HepG2 (cell line): Measurements from ENCODE around the gene NOL4L. TPM values are rescaled to one million over a fixed set of nuclear protein-coding genes. Genes with fewer than 3 reads are reported as not detected.

Experiments used
- ATAC-seq: fragments of 200-7000 bp; cut with Tn5 transposase; 3 replicates; pipeline ENCODE4 v1.9.1; 2020; ENCODE audit warnings: mild to moderate bottlenecking, moderate library complexity
- BruUV-seq: library from RNA; stranded (reverse); fragments of 400-500 nt; replicated peaks from 2 replicates; lab custom pipeline; 2021; lab: Mats Ljungman, UMichigan
- CTCF ChIA-PET: fragments of 300-600 bp; formaldehyde crosslinking; extraction: SDS; loops from one replicate; lab custom pipeline; 2021; ENCODE audit warnings: low total read pairs, inconsistent platforms, low intra/inter-chr PET ratio; lab: Yijun Ruan, JAX
- POLR2A ChIA-PET: fragments of 350-600 bp; sonication (Branson Sonifier 250); formaldehyde crosslinking; loops from one replicate; lab custom pipeline; 2020; ENCODE audit warnings: antibody characterized with exemption, inconsistent platforms; lab: Yijun Ruan, JAX
- DNase-seq: peaks from one replicate; pipeline ENCODE4 v3.0.0-alpha.2; 2015; ENCODE audit warnings: low spot score
- FAIRE-seq: peaks from 3 replicates; lab custom pipeline; 2011; peaks lifted over from hg19 to GRCh38; lab: Jason Lieb, UNC
- H2AFZ ChIP-seq: one replicate; pipeline ENCODE4 v1.6.1; 2011; ENCODE audit warnings: low read length, inconsistent platforms
- H3K27ac ChIP-seq: fragments of 300-600 bp; 3 replicates; pipeline ENCODE4 v1.8.0; 2011; ENCODE audit warnings: mixed run types, mild to moderate bottlenecking, mixed read lengths, low read length, inconsistent platforms; ENCODE audit not compliant: insufficient read depth; ENCODE audit errors: extremely low read length
- H3K27me3 ChIP-seq, 2 experiments: fragments of 200-600 bp in 1 of 2; 2 replicates in 1 of 2; 3 replicates in 1 of 2; pipeline versions ENCODE4 v1.6.0 to v1.8.0; 2011; ENCODE audit warnings: low read length in 2 of 2, mild to moderate bottlenecking in 2 of 2, moderate library complexity in 2 of 2, inconsistent platforms in 1 of 2; ENCODE audit not compliant: insufficient read depth in 2 of 2, control insufficient read depth in 1 of 2
- H3K36me3 ChIP-seq, 2 experiments: fragments of 200-600 bp in 1 of 2; replicated peaks in 1 of 2; 2 replicates in 1 of 2; 3 replicates in 1 of 2; pipeline versions ENCODE4 v1.5.1 to v1.8.0; 2011; ENCODE audit warnings: low read length in 2 of 2, inconsistent platforms in 1 of 2; ENCODE audit not compliant: insufficient read depth in 2 of 2, control insufficient read depth in 1 of 2
- H3K4me1 ChIP-seq: 2 replicates; pipeline ENCODE4 v1.5.1; 2012; ENCODE audit warnings: low read length, inconsistent platforms; ENCODE audit not compliant: insufficient read depth
- H3K4me2 ChIP-seq: 2 replicates; pipeline ENCODE4 v1.6.0; 2011; ENCODE audit warnings: low read depth, low read length, inconsistent platforms
- H3K4me3 ChIP-seq, 3 experiments: fragments of 200-600 bp in 1 of 3; sonication (generic), shearing (Covaris generic) in 1 of 3; replicated peaks in 1 of 3; 2 replicates each; pipeline ENCODE4 v1.5.1; 2011 to 2016; ENCODE audit warnings: low read length in 3 of 3, inconsistent platforms in 2 of 3, low read depth in 2 of 3, mild to moderate bottlenecking in 2 of 3, control low read depth in 1 of 3, mixed read lengths in 1 of 3; ENCODE audit not compliant: insufficient read depth in 1 of 3
- H3K79me2 ChIP-seq: one replicate; pipeline ENCODE4 v1.6.1; 2011; ENCODE audit warnings: low read length, inconsistent platforms; ENCODE audit not compliant: insufficient read depth
- H3K9ac ChIP-seq: 2 replicates; pipeline ENCODE4 v1.6.0; 2011; ENCODE audit warnings: mild to moderate bottlenecking, low read depth, low read length, inconsistent platforms; ENCODE audit not compliant: insufficient read depth
- H3K9me3 ChIP-seq: 2 replicates; pipeline ENCODE4 v1.5.1; 2012; ENCODE audit warnings: mild to moderate bottlenecking, low read length
- H4K20me1 ChIP-seq: 2 replicates; pipeline ENCODE4 v1.6.0; 2011; ENCODE audit warnings: inconsistent platforms, mild to moderate bottlenecking, low read length, moderate library complexity; ENCODE audit not compliant: insufficient read depth
- ASH2L ChIP-seq: fragments of 300-600, 200-600 bp; sonication (generic); IDR thresholded peaks from 2 replicates; pipeline ENCODE4 v1.7.0; 2017; ENCODE audit warnings: low read depth, mild to moderate bottlenecking, moderate library complexity, mixed read lengths, low read length; ENCODE audit not compliant: insufficient read length
- ELF4 ChIP-seq: sonication (generic); formaldehyde crosslinking; IDR thresholded peaks from 2 replicates; pipeline ENCODE4 v1.5.0; 2020; ENCODE audit warnings: missing genetic modification reagents, mild to moderate bottlenecking, moderate library complexity, borderline replicate concordance
- NR2F6 ChIP-seq, 2 experiments: IDR thresholded peaks; 2 replicates each; pipeline ENCODE4 v1.6.1; 2016; ENCODE audit warnings: antibody characterized with exemption in 1 of 2, mild to moderate bottlenecking in 1 of 2
- RCOR2 ChIP-seq: IDR thresholded peaks from 2 replicates; pipeline ENCODE4 v1.6.1; 2016; ENCODE audit warnings: missing biosample characterization, missing genetic modification reagents
- SMYD3 ChIP-seq: sonication (generic); formaldehyde crosslinking; IDR thresholded peaks from 2 replicates; pipeline ENCODE4 v1.8.1; 2023; ENCODE audit warnings: mild to moderate bottlenecking, missing genetic modification reagents
- SRSF4 ChIP-seq: fragments of 200-400 bp; formaldehyde crosslinking; IDR thresholded peaks from one replicate; pipeline ENCODE4 v1.6.1; 2018; ENCODE audit warnings: mild to moderate bottlenecking, low read depth, low read length, moderate library complexity; ENCODE audit not compliant: poor library complexity, severe bottlenecking
- TRIM22 ChIP-seq: fragments of 450-650 bp; IDR thresholded peaks from 2 replicates; pipeline ENCODE4 v1.6.1; 2017
- XRCC5 ChIP-seq: fragments of 200-400 bp; formaldehyde crosslinking; optimal IDR thresholded peaks from 2 replicates; pipeline ENCODE3; 2017; ENCODE audit warnings: mild to moderate bottlenecking, low read length
- ZNF225 ChIP-seq: sonication (generic); formaldehyde crosslinking; IDR thresholded peaks from 2 replicates; pipeline ENCODE4 v1.4.0; 2020; ENCODE audit warnings: mild to moderate bottlenecking, missing genetic modification reagents
- ZNF234 ChIP-seq: sonication (generic); formaldehyde crosslinking; conservative IDR thresholded peaks from 2 replicates; pipeline ENCODE4 v1.5.1; 2020; ENCODE audit warnings: mild to moderate bottlenecking, missing genetic modification reagents
- ZNF598 ChIP-seq: sonication (generic); formaldehyde crosslinking; IDR thresholded peaks from 2 replicates; pipeline ENCODE4 v1.5.1; 2020; ENCODE audit warnings: mild to moderate bottlenecking, missing genetic modification reagents, borderline replicate concordance
- ZNF687 ChIP-seq: sonication (generic); formaldehyde crosslinking; IDR thresholded peaks from 2 replicates; pipeline ENCODE4 v1.5.1; 2020; ENCODE audit warnings: mild to moderate bottlenecking, missing genetic modification reagents, moderate library complexity
- WGBS: methylation state at CpG from one replicate; pipeline ENCODE4 v1.1.6; 2017; ENCODE audit warnings: low lambda C conversion rate; 5-methylcytosine and 5-hydroxymethylcytosine counted together
- in situ Hi-C: cut with HindIII; loops from 2 replicates; pipeline ENCODE4 v1.10.0; 2017; ENCODE audit warnings: low pct_unique_long_range_greater_than_20kb; ENCODE audit not compliant: extremely low pct_ligation_motif_present
- intact Hi-C: fragments of 100-400 bp; cut with micrococcal nuclease; formaldehyde crosslinking; loops from one replicate; pipeline ENCODE4 v1.10.0; 2022; ENCODE audit not compliant: unreplicated experiment
- polyA plus RNA-seq, 8 experiments: library from polyadenylated mRNA; depleted of rRNA in 3 of 8; stranded (reverse) in 7 of 8; unstranded in 1 of 8; fragments of >200 nt; fragmentation: Illumina TruSeq in 4 of 8; extraction: Trizol in 4 of 8; gene quantifications; 2 replicates each; pipeline versions ENCODE4 v1.2.1 to v1.2.3, GENCODE V29; 2011 to 2016; ENCODE audit warnings: low read depth in 4 of 8, missing spikeins in 1 of 8, mixed read lengths in 1 of 8; ENCODE audit not compliant: insufficient read depth in 1 of 8
- total RNA-seq, 5 experiments: library from RNA; depleted of rRNA; stranded (reverse); fragments of >200 nt; fragmentation: Illumina TruSeq; extraction: Trizol; gene quantifications; 2 replicates each; pipeline ENCODE4 v1.2.3, GENCODE V29; 2016; ENCODE audit warnings: low read depth in 1 of 5
- TF ChIP-seq, protein P1 (sequence below): sonication (generic); formaldehyde crosslinking; IDR thresholded peaks from 2 replicates; pipeline ENCODE4 v1.5.1; 2020; ENCODE audit warnings: missing genetic modification reagents, mild to moderate bottlenecking, borderline replicate concordance

The NOL4L gene
- total and polyA plus RNA-seq, 2 of the 13 experiments (the other 11 are each of a cell fraction or from before 2014, with no cell fraction given), result 16.6 to 35.4 TPM

DNA sequence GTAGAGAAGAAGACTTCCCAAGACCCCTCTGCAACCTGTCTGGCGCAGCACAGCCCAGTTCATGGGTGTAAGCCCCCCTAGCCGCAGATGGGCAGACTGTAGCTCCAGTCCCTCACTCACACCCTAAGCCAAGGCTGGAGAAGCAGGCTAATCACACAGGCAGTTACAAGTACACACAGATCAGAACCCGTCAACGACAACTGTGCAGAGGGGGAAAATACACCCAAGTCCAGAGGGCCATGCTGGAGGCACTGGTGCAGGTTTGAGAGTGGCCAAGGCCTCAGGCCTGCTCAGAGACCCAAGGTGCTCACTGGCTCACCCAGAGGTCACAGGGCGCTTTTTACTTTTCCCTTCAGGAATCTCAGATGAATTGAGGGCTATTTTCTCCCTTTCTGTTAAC, 106.1 kb downstream of the NOL4L start (continued):
- TF ChIP-seq ZNF598 (CRISPR knock-in tag) (0 out of 2 replicates have a peak, but pooled peaks have one; percentile 63), XRCC5 (peak; percentile 63), SMYD3 (no peak), TRIM22 (no peak), ZNF225 (CRISPR knock-in tag) (no peak), ZNF687 (CRISPR knock-in tag) (peak; percentile 57), ZNF234 (CRISPR knock-in tag) (no peak)

DNA sequence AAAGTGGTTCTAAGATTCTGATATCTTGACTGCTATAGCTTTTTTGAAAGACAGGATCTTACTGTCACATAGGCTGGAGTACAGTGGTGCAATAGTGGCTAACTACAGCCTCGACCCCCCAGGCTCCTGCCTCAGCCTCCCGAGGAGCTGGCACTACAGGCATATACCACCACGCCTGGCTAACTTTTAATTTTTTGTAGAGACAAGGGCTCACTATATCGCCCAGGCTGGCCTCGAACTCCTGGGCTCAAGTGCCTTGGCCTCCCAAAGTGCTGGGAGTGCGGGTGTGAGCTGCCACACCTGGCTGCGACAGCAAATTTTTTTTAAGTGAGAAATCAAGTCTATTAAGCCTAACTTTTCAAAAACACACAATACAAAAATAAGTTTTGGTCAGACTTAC, 106.6 kb downstream of the NOL4L start:
- peak overlapping the region; percentile 35 for H3K27ac ChIP-seq
- in situ Hi-C loops, result no loop called here
- H2AFZ ChIP-seq, result no peak overlapping the region
- no peak for FAIRE-seq
- DNase-seq, result no peak
- no peaks in the 10 kb centered on the region for H3K27me3 ChIP-seq
- no peak overlapping the region for H3K9ac ChIP-seq
- H3K4me3 ChIP-seq, result no peak overlapping the region
- H3K79me2 ChIP-seq, result peaks cover 88% of the 10 kb centered on the region
- no peak for ATAC-seq
- ChIA-PET CTCF (no interaction called here), POLR2A (no interaction called here)
- BruUV-seq, result no TSS peak
- H3K36me3 ChIP-seq, result peaks cover 0 to 9% of the 10 kb centered on the region in 2 experiments; a peak in 2 of 5 replicates
- peaks cover 61% of the 10 kb centered on the region for H4K20me1 ChIP-seq
- no peaks in the 10 kb centered on the region for H3K9me3 ChIP-seq
- 95% methylated on average over 7 of the region's 7 CpGs for WGBS
- peaks cover 87% of the 10 kb centered on the region for H3K4me1 ChIP-seq
- H3K4me2 ChIP-seq, result no peak overlapping the region
- intact Hi-C loops, result no loop called here
- TF ChIP-seq NR2F6 (IDR thresholded peaks at IDR 0.05) (no peak), NR2F6 (CRISPR knock-in tag; IDR thresholded peaks at IDR 0.05) (no peak), RCOR2 (CRISPR knock-in tag) (no peak), SRSF4 (no peak), ELF4 (CRISPR knock-in tag) (no peak), ASH2L (peak; percentile 10)
- TF ChIP-seq, protein P1, sequence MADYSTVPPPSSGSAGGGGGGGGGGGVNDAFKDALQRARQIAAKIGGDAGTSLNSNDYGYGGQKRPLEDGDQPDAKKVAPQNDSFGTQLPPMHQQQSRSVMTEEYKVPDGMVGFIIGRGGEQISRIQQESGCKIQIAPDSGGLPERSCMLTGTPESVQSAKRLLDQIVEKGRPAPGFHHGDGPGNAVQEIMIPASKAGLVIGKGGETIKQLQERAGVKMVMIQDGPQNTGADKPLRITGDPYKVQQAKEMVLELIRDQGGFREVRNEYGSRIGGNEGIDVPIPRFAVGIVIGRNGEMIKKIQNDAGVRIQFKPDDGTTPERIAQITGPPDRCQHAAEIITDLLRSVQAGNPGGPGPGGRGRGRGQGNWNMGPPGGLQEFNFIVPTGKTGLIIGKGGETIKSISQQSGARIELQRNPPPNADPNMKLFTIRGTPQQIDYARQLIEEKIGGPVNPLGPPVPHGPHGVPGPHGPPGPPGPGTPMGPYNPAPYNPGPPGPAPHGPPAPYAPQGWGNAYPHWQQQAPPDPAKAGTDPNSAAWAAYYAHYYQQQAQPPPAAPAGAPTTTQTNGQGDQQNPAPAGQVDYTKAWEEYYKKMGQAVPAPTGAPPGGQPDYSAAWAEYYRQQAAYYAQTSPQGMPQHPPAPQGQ (CRISPR knock-in tag), result no peak
